Subcutaneous adipose tissue (tissue), 4 donors: ENCODE results near the gene PAPOLA. TPM values are rescaled to one million over a fixed set of nuclear protein-coding genes. Genes with fewer than 3 reads are reported as not detected.

Source experiments
- CTCF ChIP-seq: fragments of 450-650 bp; IDR thresholded peaks from one replicate; pipeline ENCODE4 v1.5.1; 2016; ENCODE audit warnings: low read depth, mild to moderate bottlenecking, control low read depth, antibody characterized with exemption, moderate library complexity
- total RNA-seq, 4 donors: library from RNA; depleted of rRNA; stranded (reverse); fragments of >200 nt; gene quantifications; one replicate each; pipeline ENCODE4 v1.1.0, GENCODE V29; 2016

Gene PAPOLA
- total RNA-seq, 4 donors from 2014 or later, result 109 to 253 (median 132) TPM

GRCh38 chr14:96582411-96582961 is 80.3 kb downstream of the PAPOLA start:
- TF ChIP-seq CTCF, result no peak

- no peak for TF ChIP-seq CTCF
These were observed 80.8 kb downstream of the PAPOLA start for GRCh38 chr14:96582995-96583394.

- TF ChIP-seq CTCF, result no peak
These were observed 81.4 kb downstream of the PAPOLA start for GRCh38 chr14:96583569-96584041.

- TF ChIP-seq CTCF, result no peak
These were observed 82.2 kb downstream of the PAPOLA start for GRCh38 chr14:96584199-96584906.

- TF ChIP-seq CTCF, result no peak
These were observed 82.9 kb downstream of the PAPOLA start for GRCh38 chr14:96584907-96585671.

- TF ChIP-seq CTCF, result no peak
These were observed 83.5 kb downstream of the PAPOLA start for GRCh38 chr14:96585672-96586013.

- no peak for TF ChIP-seq CTCF
These were observed 83.9 kb downstream of the PAPOLA start for GRCh38 chr14:96586056-96586455.
